ENCODE results near the gene FTCD.

- TF ChIP-seq, protein P1, sequence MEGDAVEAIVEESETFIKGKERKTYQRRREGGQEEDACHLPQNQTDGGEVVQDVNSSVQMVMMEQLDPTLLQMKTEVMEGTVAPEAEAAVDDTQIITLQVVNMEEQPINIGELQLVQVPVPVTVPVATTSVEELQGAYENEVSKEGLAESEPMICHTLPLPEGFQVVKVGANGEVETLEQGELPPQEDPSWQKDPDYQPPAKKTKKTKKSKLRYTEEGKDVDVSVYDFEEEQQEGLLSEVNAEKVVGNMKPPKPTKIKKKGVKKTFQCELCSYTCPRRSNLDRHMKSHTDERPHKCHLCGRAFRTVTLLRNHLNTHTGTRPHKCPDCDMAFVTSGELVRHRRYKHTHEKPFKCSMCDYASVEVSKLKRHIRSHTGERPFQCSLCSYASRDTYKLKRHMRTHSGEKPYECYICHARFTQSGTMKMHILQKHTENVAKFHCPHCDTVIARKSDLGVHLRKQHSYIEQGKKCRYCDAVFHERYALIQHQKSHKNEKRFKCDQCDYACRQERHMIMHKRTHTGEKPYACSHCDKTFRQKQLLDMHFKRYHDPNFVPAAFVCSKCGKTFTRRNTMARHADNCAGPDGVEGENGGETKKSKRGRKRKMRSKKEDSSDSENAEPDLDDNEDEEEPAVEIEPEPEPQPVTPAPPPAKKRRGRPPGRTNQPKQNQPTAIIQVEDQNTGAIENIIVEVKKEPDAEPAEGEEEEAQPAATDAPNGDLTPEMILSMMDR (IDR thresholded peaks at IDR 0.05; ENCODE audit: low read length): no peak
- TF ChIP-seq EZH2 (optimal IDR thresholded peaks at IDR 0.05; ENCODE audit: low read depth, low read length): no peak
- no peak for TF ChIP-seq EZH2phosphoT487 (IDR thresholded peaks at IDR 0.05; ENCODE audit: low read length)
These were observed 44.3 kb upstream of the FTCD start for GRCh38 chr21:46199436-46200373.

All from MM.1S (cell line).